GM12874 (cell line): ENCODE data around the gene LAMB1.

Experiments used
- TF ChIP-seq, protein P1 (sequence below): IDR thresholded peaks from 2 replicates; pipeline ENCODE4 v1.5.1; 2011; ENCODE audit warnings: low read depth, mild to moderate bottlenecking, control low read depth, low read length, moderate library complexity; ENCODE audit not compliant: insufficient read depth

The LAMB1 gene

DNA sequence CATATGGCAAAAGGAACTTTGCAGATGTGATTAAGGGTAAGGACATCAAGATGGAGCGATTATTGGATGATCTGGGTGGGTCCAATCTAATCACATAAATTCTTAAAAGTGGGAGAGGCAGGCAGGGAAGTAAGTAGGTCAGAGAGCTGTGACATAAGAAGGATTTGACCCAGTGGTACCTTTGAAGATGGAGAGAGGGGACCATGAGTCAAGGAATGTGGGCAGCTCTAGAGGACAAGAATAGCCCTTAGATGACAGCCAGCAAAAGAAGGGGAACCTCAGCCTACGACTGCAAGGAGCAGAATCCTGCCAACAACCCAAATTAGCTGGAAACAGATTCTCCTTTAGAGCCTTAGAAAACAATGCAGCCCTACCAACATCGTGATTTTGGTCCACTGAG, 34.5 kb downstream of the LAMB1 start:
- TF ChIP-seq, protein P1, sequence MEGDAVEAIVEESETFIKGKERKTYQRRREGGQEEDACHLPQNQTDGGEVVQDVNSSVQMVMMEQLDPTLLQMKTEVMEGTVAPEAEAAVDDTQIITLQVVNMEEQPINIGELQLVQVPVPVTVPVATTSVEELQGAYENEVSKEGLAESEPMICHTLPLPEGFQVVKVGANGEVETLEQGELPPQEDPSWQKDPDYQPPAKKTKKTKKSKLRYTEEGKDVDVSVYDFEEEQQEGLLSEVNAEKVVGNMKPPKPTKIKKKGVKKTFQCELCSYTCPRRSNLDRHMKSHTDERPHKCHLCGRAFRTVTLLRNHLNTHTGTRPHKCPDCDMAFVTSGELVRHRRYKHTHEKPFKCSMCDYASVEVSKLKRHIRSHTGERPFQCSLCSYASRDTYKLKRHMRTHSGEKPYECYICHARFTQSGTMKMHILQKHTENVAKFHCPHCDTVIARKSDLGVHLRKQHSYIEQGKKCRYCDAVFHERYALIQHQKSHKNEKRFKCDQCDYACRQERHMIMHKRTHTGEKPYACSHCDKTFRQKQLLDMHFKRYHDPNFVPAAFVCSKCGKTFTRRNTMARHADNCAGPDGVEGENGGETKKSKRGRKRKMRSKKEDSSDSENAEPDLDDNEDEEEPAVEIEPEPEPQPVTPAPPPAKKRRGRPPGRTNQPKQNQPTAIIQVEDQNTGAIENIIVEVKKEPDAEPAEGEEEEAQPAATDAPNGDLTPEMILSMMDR = no peak

DNA sequence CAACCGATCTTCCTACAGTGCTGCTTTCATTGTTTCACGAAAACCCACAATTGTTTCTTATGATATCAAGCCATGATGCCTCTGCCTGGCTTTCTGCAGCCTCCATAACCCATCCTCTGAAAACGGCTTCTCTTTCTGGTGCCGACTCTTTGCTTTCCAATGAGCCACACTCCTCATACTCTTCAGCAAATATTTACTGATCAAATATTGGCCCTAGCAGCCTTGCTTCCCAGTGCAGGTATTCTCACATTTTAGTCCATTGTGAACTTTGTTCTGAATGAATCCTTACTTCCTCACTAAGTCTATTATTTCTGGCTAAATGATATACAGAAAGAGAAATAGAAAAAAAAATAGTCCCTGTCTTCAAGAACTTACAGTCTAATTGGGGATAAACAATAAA, 35.5 kb downstream of the LAMB1 start:
- TF ChIP-seq, protein P1 = no peak

DNA sequence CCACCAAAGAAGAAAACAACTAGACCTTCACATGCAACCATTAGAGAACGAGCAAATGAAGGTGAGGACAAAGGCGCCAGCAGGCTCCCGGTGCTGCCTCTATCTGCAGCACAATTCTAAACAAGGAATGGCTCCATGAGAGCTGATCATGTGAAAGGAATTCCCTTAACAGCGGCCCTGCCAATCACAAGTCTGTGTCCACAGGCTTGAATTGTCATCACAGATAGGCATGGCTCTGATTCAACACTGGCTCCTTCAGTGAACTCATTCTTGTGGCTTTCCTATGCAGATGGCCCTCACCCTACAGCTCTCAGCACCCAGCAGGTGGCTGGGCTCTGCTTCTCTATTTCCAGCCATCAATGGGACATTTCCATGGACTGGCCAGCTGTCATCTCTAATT, 36.2 kb downstream of the LAMB1 start:
- TF ChIP-seq, protein P1 = no peak

DNA sequence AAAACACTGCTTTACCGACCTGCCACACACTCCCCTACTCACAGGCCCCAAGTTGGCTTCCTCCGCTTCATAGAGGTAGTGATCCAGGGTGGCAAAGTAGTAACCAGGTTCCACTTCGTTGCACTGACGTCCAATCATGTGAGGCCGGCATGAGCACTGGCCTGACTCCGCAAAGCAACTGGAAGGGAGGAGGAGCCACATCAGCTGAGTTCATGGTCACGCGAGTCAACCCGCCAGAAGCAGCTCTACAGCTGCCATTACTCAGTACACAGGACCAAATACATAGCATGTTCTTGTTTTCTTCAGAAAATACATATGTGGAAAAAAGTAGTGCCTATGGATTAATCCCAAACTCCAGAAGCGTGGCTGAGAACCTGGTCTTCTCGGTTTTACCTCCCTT, 38.5 kb downstream of the LAMB1 start:
- TF ChIP-seq, protein P1 = no peak

DNA sequence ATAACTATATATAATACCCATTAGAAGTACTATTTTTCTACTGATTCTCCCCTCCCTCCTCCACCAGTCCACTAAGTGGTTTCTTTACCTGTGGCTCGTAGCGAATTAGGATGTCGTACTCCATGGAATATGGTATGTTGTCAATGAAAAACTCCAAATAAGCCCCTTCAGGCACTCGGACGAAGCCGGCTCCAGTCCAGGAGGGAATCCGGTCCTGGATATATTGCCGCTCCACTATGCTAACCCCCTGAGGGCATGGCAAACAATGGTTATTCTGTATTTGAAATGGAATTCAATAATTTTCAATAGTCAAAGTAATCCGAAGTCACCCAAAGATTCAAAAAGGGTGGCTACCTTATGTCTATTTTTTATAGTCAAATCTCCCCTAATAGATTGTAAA, 40.1 kb downstream of the LAMB1 start:
- TF ChIP-seq, protein P1 = no peak

DNA sequence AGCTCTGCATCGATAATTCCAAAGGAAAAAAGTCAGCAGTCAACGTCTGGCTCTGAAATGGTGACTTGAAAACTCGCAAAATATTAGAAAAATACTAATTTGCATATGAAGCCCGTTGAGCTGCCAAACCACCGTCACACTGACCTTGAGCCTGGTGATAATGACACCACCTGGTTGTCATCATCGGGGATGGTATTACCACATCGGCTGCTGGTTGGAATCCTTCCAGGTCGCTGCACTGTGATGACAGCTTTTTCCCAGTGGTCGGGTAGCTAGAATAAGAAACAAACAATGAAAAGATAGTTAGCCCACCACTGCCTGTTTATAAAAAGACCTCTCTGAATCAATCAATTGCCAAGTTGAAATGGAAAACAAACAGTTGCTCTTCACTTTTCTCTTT, 41.6 kb downstream of the LAMB1 start:
- TF ChIP-seq, protein P1 = no peak

DNA sequence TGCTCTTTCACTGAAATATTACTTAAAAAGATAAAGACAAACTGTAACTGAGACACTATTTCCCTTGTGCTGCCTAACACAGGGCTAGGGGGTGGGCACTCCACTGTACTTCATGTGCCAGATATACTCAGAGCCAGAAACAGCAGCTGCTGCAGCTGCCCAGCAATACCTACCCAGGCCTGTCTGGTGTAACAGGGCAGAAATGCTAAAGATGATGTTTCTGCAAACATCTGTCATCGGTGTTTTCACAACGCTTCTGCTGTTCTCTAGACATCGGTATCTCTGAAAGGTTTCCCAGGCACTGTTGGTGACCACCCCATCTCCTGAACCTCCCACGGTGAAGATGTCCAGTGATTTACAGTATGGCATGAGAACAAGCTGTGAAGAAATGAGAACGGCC, 42.7 kb downstream of the LAMB1 start:
- TF ChIP-seq, protein P1 = no peak

DNA sequence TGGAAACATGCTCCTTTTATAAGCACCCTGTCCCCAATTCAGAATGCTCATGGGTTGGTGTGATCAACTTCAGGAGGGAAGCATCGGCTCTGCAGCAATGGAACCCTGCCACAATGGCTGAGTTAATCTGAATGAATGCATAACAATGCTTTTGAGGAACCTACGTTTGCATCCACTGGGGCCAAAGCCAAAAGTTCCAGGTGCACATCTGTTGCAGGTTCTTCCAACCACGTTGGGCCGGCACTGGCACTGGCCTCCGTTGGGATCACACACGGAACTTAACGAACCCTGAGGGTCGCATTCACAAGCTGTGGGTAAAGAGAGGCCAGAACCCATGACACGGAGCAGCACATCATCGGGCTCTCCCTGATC, 43.4 kb downstream of the LAMB1 start:
- TF ChIP-seq, protein P1 = no peak
